Measurements from ENCODE around the gene EFNA5. TPM values are rescaled to one million over a fixed set of nuclear protein-coding genes. Genes with fewer than 3 reads are reported as not detected.
A peak's percentile ranks its signal among the peaks of the same experiment; 100 is the strongest.

EFNA5 gene
- total RNA-seq, 1 experiment from 2014 or later: 0.22 TPM

GRCh38 chr5:107466233-107466769 lies 204.4 kb downstream of the EFNA5 start:
- no TSS peak for BruUV-seq (replicated peaks)
- H3K36me3 ChIP-seq (ENCODE audit: control insufficient read depth in 1 of 2, insufficient read depth in 2 of 2, low read length in 2 of 2): no peaks in the 10 kb centered on the region
- no peaks in the 10 kb centered on the region for H3K9me3 ChIP-seq (ENCODE audit: control insufficient read depth in 1 of 2, insufficient read depth in 1 of 2, low read depth in 1 of 2, low read length in 2 of 2)
- H3K27ac ChIP-seq (ENCODE audit: low read depth, low read length): no peak overlapping the region
- no peaks in the 10 kb centered on the region for H4K20me1 ChIP-seq (ENCODE audit: insufficient read depth)
- H3K79me2 ChIP-seq (ENCODE audit: insufficient read depth, low read length): no peaks in the 10 kb centered on the region
- H3K4me2 ChIP-seq (ENCODE audit: low read length): peak overlapping the region; percentile 47
- H3K9me2 ChIP-seq (ENCODE audit: insufficient read depth): no peaks in the 10 kb centered on the region
- CTCF ChIA-PET: no interaction called here
- no peak overlapping the region for H3K4me3 ChIP-seq (replicated peaks in 1 of 2; ENCODE audit: low read depth in 1 of 2, low read length in 2 of 2)
- H3K27me3 ChIP-seq (ENCODE audit: insufficient read depth, low read length): no peaks in the 10 kb centered on the region
- POLR2A ChIA-PET: no interaction called here
- TF ChIP-seq EGR1 (IDR thresholded peaks at IDR 0.05; ENCODE audit: low read depth) (no peak), POLR2A (IDR thresholded peaks at IDR 0.05; ENCODE audit: borderline replicate concordance, extremely low read depth, insufficient read depth, insufficient read length) (no peak), EZH2 (IDR thresholded peaks at IDR 0.05) (no peak), MAX (IDR thresholded peaks at IDR 0.05) (no peak), SRF (IDR thresholded peaks at IDR 0.05; ENCODE audit: low read depth) (no peak), ZNF274 (IDR thresholded peaks at IDR 0.05; ENCODE audit: low read depth, low read length) (no peak), TCF7L2 (IDR thresholded peaks at IDR 0.05; ENCODE audit: borderline replicate concordance, extremely low read depth, insufficient read depth, insufficient read length) (no peak), ZFX (IDR thresholded peaks at IDR 0.05) (no peak), ELF1 (IDR thresholded peaks at IDR 0.05; ENCODE audit: borderline replicate concordance, low read depth) (no peak), CBX3 (IDR thresholded peaks at IDR 0.05; ENCODE audit: low read depth) (no peak), SIN3A (IDR thresholded peaks at IDR 0.05; ENCODE audit: low read depth) (no peak), REST (IDR thresholded peaks at IDR 0.05; ENCODE audit: low read depth) (no peak), YY1 (IDR thresholded peaks at IDR 0.05; ENCODE audit: extremely low read depth, insufficient replicate concordance, low read depth, low read length) (no peak)
- peaks cover 22 to 33% of the 10 kb centered on the region in 2 experiments; a peak in 3 of 4 replicates for H3K4me1 ChIP-seq (ENCODE audit: control insufficient read depth in 1 of 2, insufficient read depth in 2 of 2, low read length in 2 of 2)
- no peak overlapping the region for H3K9ac ChIP-seq (ENCODE audit: low read length)
- ATAC-seq: peak; percentile 65
- no peak for DNase-seq (ENCODE audit: low read depth, low spot score)
- H2AFZ ChIP-seq (ENCODE audit: low read depth, low read length, poor library complexity, severe bottlenecking): no peak overlapping the region
- RAD21 ChIA-PET (ENCODE audit: low non-redundant PET in 1 of 2, low total read pairs in 2 of 2, uncharacterized antibody in 2 of 2, unreplicated experiment in 2 of 2): no interaction called here
- intact Hi-C loops (cut with micrococcal nuclease): no loop called here
